ENCODE measurements around the gene PYGB. TPM values are rescaled to one million over a fixed set of nuclear protein-coding genes. Genes with fewer than 3 reads are reported as not detected.
"Not testable (repeated sequence)": the region's sequence is repeated elsewhere in the genome, so short reads cannot be mapped to it uniquely, and the experiment has no call there.

Gene PYGB
- total RNA-seq, 1 experiment from 2014 or later, result 258 TPM

DNA sequence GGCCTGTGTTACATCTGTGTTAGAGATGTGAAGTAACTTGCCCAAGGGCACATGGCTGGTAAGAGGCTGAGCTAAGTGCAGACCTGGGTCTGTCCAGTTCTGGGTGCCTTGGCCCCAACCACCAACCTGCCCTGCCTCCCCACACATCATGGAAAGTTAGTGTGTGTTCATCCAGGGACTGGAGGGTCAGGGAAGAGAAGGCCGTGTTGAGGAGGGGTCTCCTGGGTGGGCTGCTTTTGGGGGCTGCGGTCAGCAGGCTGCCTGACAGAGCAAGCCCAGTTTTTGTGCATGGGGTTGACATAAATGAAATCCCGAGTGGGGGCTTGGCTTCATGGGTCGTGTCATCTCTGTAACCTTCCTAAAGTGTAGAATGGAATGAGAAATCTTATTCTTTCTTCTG, 10.9 kb downstream of the PYGB start:
- TF ChIP-seq, protein P1, sequence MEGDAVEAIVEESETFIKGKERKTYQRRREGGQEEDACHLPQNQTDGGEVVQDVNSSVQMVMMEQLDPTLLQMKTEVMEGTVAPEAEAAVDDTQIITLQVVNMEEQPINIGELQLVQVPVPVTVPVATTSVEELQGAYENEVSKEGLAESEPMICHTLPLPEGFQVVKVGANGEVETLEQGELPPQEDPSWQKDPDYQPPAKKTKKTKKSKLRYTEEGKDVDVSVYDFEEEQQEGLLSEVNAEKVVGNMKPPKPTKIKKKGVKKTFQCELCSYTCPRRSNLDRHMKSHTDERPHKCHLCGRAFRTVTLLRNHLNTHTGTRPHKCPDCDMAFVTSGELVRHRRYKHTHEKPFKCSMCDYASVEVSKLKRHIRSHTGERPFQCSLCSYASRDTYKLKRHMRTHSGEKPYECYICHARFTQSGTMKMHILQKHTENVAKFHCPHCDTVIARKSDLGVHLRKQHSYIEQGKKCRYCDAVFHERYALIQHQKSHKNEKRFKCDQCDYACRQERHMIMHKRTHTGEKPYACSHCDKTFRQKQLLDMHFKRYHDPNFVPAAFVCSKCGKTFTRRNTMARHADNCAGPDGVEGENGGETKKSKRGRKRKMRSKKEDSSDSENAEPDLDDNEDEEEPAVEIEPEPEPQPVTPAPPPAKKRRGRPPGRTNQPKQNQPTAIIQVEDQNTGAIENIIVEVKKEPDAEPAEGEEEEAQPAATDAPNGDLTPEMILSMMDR (IDR thresholded peaks at IDR 0.05; ENCODE audit: unreplicated experiment), result no peak
- Mint-ChIP-seq H3K4me3 (ENCODE audit: low read depth, unreplicated experiment) (no peak overlapping the region), H3K27me3 (ENCODE audit: unreplicated experiment) (no peaks in the 10 kb centered on the region), H3K36me3 (ENCODE audit: insufficient read depth, unreplicated experiment) (peaks cover 75% of the 10 kb centered on the region), H3K9me3 (ENCODE audit: low read depth, unreplicated experiment) (peaks cover 3% of the 10 kb centered on the region), H3K4me1 (ENCODE audit: low read depth, unreplicated experiment) (peaks cover 7% of the 10 kb centered on the region), H3K27ac (ENCODE audit: unreplicated experiment) (peak overlapping the region; percentile 66)
- no peak for DNase-seq
- CTCF ChIA-PET, result no interaction called here
- intact Hi-C loops (cut with micrococcal nuclease; ENCODE audit: unreplicated experiment), result no loop called here
- BruUV-seq (replicated peaks), result no TSS peak

DNA sequence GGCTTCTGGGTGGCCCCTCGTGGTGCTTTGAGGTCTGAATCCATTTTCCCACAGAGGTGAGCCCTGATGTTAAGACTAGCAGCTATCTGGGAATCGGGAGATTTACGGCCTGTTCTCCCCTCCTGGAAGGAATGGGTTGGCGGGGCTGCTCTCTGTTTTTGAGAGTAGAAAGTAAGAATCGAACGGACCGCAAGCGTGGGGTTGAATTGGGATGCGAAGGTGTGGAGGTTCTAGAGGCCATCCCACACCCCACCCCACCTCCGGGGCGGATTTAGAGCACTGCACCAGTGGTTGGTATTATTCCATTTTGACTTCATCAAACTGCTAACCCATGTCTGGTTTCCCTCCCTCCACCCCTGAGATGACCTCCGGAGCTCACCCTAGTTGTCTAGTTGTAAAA, 11.5 kb downstream of the PYGB start:
- no TSS peak for BruUV-seq (replicated peaks)
- Mint-ChIP-seq H3K27ac (ENCODE audit: unreplicated experiment) (no peak overlapping the region), H3K4me1 (ENCODE audit: low read depth, unreplicated experiment) (peaks cover 7% of the 10 kb centered on the region), H3K4me3 (ENCODE audit: low read depth, unreplicated experiment) (no peak overlapping the region), H3K36me3 (ENCODE audit: insufficient read depth, unreplicated experiment) (peaks cover 71% of the 10 kb centered on the region), H3K9me3 (ENCODE audit: low read depth, unreplicated experiment) (peaks cover 3% of the 10 kb centered on the region), H3K27me3 (ENCODE audit: unreplicated experiment) (no peaks in the 10 kb centered on the region)
- TF ChIP-seq, protein P1 (IDR thresholded peaks at IDR 0.05; ENCODE audit: unreplicated experiment), result no peak
- intact Hi-C loops (cut with micrococcal nuclease; ENCODE audit: unreplicated experiment), result no loop called here
- no peak for DNase-seq
- CTCF ChIA-PET, result no interaction called here

DNA sequence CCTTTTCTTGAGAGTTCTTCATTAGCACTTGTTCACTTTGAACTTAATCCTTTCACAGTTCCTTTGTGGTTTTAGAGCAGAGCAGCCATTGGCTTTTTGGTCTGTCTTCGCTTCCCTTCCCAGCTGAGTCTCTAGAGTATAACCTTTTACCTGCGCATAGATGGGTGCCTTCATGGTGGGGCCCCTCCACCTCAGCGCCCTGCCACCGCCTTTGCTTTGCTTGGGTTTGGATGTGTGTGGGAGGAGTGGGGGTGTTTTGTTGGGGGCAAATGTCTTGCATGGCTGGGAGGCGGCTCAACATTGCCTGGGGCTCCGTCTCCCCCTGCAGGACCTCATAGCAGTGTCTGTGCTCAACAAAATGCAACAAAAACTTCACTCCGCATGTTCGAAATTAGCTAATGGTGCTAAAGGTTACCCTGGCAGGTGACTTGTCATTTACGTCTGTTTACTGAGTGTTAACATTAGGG, 11.9 kb downstream of the PYGB start:
- Mint-ChIP-seq H3K36me3 (ENCODE audit: insufficient read depth, unreplicated experiment) (peaks cover 67% of the 10 kb centered on the region), H3K27ac (ENCODE audit: unreplicated experiment) (no peak overlapping the region), H3K9me3 (ENCODE audit: low read depth, unreplicated experiment) (peaks cover 3% of the 10 kb centered on the region), H3K27me3 (ENCODE audit: unreplicated experiment) (no peaks in the 10 kb centered on the region), H3K4me3 (ENCODE audit: low read depth, unreplicated experiment) (no peak overlapping the region), H3K4me1 (ENCODE audit: low read depth, unreplicated experiment) (peaks cover 7% of the 10 kb centered on the region)
- no TSS peak for BruUV-seq (replicated peaks)
- intact Hi-C loops (cut with micrococcal nuclease; ENCODE audit: unreplicated experiment), result no loop called here
- DNase-seq, result no peak
- TF ChIP-seq, protein P1 (IDR thresholded peaks at IDR 0.05; ENCODE audit: unreplicated experiment), result no peak
- CTCF ChIA-PET, result no interaction called here

DNA sequence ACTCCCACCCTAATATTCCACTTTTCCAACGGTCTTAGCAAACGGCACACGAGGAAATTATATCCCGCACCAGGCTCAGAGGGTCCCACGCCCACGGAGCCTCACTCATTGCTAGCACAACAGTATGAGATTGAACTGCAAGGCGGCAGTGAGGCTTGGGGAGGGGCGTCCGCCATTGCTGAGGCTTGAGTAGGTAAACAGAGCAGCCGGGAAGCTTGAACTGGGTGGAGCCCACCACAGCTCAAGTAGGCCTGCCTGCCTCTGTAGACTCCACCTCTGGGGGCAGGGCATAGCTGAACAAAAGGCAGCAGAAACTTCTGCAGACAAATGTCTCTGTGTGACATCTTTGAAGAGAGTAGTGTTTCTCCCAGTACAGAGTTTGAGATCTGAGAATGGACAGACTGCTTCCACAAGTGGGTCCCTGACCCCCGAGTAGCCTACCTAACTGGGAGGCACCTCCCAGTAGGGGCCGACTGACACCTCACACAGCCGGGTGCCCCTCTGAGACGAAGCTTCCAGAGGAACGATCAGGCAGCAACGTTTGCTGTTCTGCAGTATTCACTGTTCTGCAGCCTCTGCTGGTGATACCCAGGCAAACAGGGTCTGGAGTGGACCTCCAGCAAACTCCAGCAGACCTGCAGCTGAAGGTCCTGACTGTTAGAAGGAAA, 13.0 kb downstream of the PYGB start:
- intact Hi-C loops (cut with micrococcal nuclease; ENCODE audit: unreplicated experiment); H3K4me1 Mint-ChIP-seq (ENCODE audit: low read depth, unreplicated experiment); H3K9me3 Mint-ChIP-seq (ENCODE audit: low read depth, unreplicated experiment); H3K4me3 Mint-ChIP-seq (ENCODE audit: low read depth, unreplicated experiment); DNase-seq; H3K27me3 Mint-ChIP-seq (ENCODE audit: unreplicated experiment); CTCF ChIA-PET; H3K27ac Mint-ChIP-seq (ENCODE audit: unreplicated experiment); BruUV-seq (replicated peaks): not testable (repeated sequence)
- H3K36me3 Mint-ChIP-seq (ENCODE audit: insufficient read depth, unreplicated experiment), result peaks cover 63% of the 10 kb centered on the region

DNA sequence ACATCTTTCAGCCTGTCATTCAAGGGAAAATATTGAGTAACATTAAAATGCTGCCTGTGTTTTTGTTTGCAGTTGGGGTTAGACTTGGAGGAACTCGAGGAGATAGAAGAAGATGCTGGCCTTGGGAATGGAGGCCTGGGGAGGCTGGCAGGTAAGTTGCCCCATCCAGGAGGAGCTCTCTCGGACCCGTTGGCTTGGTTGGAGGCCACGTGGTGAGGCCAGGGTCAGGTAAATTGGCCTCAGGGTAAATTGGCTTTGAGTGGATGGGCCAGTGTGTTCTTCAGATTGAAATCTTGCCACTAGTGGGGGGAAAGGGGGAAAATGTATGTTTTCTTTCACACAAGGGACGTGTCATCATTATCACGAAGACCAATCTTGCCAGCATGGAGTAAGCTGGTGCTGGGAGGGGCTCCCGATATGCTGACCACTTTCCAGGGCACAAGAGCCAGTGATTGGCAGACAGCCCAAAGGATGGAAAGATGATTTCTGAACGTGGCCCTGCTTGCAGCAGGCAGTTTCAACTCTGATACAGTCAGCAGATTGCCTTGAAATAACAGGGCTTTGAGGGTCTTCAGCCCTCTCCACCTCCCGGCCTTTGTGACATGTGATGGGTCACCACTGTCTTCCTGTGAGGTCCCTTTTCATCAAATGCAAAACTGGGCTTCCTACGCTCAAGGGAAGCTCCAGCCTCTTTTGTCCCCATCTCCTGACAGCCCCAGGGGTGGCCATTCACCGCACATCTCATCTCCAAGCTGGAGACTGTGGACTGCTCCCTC, 21.4 kb downstream of the PYGB start:
- Mint-ChIP-seq H3K4me3 (ENCODE audit: low read depth, unreplicated experiment) (no peak overlapping the region), H3K9me3 (ENCODE audit: low read depth, unreplicated experiment) (no peaks in the 10 kb centered on the region), H3K36me3 (ENCODE audit: insufficient read depth, unreplicated experiment) (peaks cover 53% of the 10 kb centered on the region), H3K27me3 (ENCODE audit: unreplicated experiment) (no peaks in the 10 kb centered on the region), H3K27ac (ENCODE audit: unreplicated experiment) (peak overlapping the region; percentile 47), H3K4me1 (ENCODE audit: low read depth, unreplicated experiment) (no peaks in the 10 kb centered on the region)
- TF ChIP-seq, protein P1 (IDR thresholded peaks at IDR 0.05; ENCODE audit: unreplicated experiment), result no peak
- CTCF ChIA-PET, result no interaction called here
- no TSS peak for BruUV-seq (replicated peaks)
- intact Hi-C loops (cut with micrococcal nuclease; ENCODE audit: unreplicated experiment), result no loop called here
- no peak for DNase-seq
